ENCODE measurements around the gene APPL2.
A peak's percentile ranks its signal among the peaks of the same experiment; 100 is the strongest.

The APPL2 gene

DNA sequence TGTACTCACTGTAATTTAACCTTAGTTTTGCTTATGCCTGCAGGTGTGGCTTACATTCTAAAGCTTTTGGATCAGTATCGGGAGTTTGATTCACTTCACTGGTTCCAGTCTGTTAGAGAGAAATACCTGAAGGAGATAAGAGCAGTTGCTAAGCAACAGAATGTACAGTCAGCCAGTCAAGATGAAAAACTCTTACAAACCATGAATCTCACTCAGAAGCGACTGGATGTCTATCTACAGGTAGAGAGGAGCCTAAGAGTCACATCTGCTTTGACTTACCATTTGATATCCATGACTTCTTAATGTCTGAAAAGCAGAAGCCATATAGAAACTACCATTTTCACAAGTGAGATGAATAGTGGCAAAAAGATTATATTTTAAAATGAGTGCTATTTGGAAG is 71.9 kb downstream of the APPL2 start:
- peaks cover 100% of the 10 kb centered on the region for H3K36me3 Mint-ChIP-seq
- ATAC-seq (peak; percentile 37), DNase-seq (ENCODE audit: low spot score in 2 of 2) (no peak)
- no peak overlapping the region for H3K4me3 Mint-ChIP-seq
- no peaks in the 10 kb centered on the region for H3K9me3 Mint-ChIP-seq
- H3K4me1 Mint-ChIP-seq, result no peaks in the 10 kb centered on the region
- H3K27ac Mint-ChIP-seq, result no peak overlapping the region

DNA sequence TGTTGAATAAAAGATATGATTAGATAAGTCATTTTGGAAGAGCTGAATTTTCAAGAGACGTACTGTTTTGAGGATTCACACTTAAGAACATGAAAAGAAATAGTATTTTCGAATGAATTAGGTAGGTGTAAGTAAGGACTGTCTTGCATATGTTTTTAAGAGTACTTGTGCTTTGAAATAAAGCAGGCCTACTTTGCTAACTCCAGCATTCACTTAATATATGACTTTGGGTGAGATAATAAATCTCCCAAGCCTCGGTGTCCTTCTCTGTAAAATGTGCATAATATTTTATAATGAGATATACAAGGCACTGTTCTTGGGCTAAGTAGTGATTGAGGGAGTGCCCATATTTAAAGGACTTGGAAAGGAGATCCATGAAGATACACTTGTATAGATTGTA is 73.8 kb downstream of the APPL2 start:
- no peaks in the 10 kb centered on the region for H3K9me3 Mint-ChIP-seq
- DNase-seq (ENCODE audit: low spot score in 2 of 2) (no peak), ATAC-seq (no peak)
- peaks cover 99% of the 10 kb centered on the region for H3K36me3 Mint-ChIP-seq
- H3K4me3 Mint-ChIP-seq, result no peak overlapping the region
- no peak overlapping the region for H3K27ac Mint-ChIP-seq
- H3K4me1 Mint-ChIP-seq, result no peaks in the 10 kb centered on the region

DNA sequence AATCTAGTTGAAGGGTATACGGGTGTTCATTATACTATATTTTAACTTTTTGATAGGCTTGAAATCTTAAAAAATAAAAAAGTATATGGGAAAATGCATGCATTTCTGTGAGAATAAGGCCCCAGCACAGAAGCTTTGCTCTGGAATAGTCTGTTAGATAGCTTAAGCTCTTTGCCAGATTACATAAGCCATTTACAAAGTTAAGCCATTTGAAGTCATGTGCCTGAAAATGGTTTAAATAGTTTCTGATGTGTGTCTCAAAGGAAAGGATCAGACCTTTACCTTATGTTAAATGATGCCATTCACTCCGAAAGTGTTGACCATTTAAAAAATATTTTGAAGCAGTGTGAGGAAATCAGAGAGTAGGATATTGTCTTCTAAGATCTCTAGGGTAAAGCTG is 77.1 kb downstream of the APPL2 start:
- no peaks in the 10 kb centered on the region for H3K9me3 Mint-ChIP-seq
- H3K4me3 Mint-ChIP-seq, result no peak overlapping the region
- DNase-seq (ENCODE audit: low spot score in 2 of 2), result no peak
- no peaks in the 10 kb centered on the region for H3K4me1 Mint-ChIP-seq
- H3K36me3 Mint-ChIP-seq, result peaks cover 97% of the 10 kb centered on the region
- no peak for ATAC-seq
- no peak overlapping the region for H3K27ac Mint-ChIP-seq

DNA sequence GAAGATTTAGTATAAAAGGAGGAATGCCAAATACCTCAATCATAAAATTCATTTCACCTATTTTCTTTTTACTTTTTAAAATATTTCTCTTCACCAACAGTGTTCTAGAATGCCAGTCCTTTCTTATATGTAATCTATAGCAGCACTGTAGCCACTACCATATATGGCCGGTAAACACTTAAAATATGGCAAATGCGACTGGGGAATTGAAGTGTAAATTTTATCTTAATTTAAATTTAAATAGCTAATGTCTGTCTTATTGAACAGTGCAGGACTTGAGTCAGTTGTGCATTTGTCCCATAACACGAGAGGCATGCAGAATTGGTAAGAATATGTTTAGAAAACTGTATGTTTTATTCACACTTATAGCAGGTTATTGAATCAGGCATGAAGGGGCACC is 78.4 kb downstream of the APPL2 start:
- no peaks in the 10 kb centered on the region for H3K4me1 Mint-ChIP-seq
- no peak overlapping the region for H3K27ac Mint-ChIP-seq
- DNase-seq (ENCODE audit: low spot score in 2 of 2), result no peak
- H3K9me3 Mint-ChIP-seq, result no peaks in the 10 kb centered on the region
- no peak overlapping the region for H3K4me3 Mint-ChIP-seq
- H3K36me3 Mint-ChIP-seq, result peaks cover 97% of the 10 kb centered on the region
- ATAC-seq, result no peak

DNA sequence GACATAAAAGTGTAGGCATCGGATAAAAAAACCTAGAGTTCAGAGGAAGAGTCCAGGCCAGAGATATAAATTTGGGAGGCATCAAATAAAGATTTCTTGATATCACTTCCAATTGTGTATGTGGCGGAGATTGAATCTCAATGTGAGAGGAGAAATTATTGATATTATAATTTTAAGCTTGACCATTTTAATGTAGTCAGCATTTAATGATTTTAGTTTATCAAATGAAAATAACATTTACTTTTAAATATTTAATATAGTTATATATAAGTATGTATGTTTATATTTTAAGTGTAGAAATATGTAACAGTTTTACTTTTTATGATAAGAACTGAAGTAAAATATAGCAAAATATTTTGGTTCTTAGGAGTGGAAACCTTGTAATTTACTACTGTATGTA is 79.7 kb downstream of the APPL2 start:
- Mint-ChIP-seq H3K9me3 (no peaks in the 10 kb centered on the region), H3K27ac (no peak overlapping the region), H3K4me3 (no peak overlapping the region), H3K36me3 (peaks cover 97% of the 10 kb centered on the region), H3K4me1 (no peaks in the 10 kb centered on the region)
- DNase-seq (ENCODE audit: low spot score in 2 of 2) (no peak), ATAC-seq (no peak)

DNA sequence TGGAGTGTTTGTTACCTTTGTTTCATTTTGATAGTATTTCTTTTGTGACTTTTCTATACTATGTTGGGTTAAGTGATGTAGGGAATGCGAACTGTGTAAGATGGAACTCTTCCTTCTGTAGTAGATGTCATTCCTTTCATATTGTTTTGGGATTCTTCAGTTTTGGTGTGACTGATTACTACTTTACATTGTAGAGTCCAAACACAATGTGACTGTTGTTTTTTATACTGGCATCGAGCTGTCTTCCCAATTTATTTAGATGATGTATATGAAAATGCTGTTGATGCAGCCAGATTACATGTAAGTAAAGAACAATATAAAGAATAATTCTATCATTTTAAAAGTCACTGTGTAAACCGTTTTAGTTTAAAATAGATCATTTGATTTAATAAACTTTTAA is 93.7 kb downstream of the APPL2 start:
- Mint-ChIP-seq H3K36me3 (peaks cover 94% of the 10 kb centered on the region), H3K4me1 (no peaks in the 10 kb centered on the region), H3K4me3 (no peak overlapping the region), H3K27ac (no peak overlapping the region), H3K9me3 (no peaks in the 10 kb centered on the region)
- ATAC-seq, result no peak
- DNase-seq (ENCODE audit: low spot score in 2 of 2), result no peak

DNA sequence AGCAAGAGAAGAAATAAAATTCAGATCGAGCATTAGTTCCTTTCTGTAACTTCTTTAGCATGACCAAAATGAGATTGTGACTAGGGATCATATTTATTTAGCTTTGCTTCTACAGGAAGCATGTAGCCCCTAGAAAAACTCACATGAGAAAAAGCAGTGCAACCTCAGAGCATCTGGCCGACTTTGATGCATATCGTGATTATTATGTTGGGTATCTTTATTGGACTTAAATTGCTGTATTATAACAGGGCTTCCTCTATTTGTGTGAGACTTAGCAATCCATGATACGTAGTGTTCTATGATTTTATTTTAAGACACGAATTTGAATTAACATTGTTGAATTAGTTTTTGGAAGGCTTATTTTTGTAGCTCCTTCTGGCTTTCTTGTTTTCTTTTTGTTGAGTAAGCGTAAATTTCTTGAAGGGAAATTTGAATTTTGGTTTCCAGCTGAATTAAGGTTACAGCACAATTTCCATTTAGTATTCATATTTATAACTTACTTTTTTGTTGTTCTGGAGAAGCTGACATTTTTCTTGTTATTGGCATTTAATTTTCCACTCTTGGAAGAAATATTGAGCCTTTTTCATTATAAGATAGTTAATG is 94.6 kb downstream of the APPL2 start:
- DNase-seq (ENCODE audit: low spot score in 2 of 2), result no peak
- no peak for ATAC-seq
- Mint-ChIP-seq H3K36me3 (peaks cover 93% of the 10 kb centered on the region), H3K9me3 (no peaks in the 10 kb centered on the region), H3K4me1 (peaks cover 7% of the 10 kb centered on the region), H3K27ac (no peak overlapping the region), H3K4me3 (no peak overlapping the region)

DNA sequence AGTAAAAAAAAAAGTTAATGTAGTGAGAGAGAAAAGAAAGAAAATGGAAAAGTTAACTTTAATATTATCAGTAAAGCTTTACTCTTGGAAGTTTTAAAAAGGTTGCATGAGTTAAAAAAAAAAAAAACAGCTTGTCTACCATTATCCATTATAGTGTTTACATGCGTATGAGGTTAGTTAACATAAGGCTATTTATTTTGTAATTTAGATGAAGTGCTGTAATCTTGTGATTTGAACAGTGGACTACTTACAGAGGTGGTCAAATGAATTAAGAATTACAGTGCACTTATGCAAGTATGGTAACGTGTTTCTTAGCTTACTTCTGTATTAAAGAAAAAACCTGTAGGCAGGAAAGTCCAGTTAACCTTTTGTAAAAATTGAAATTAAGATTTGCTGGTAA is 97.7 kb downstream of the APPL2 start:
- ATAC-seq (no peak), DNase-seq (ENCODE audit: low spot score in 2 of 2) (no peak)
- no peaks in the 10 kb centered on the region for H3K9me3 Mint-ChIP-seq
- H3K4me1 Mint-ChIP-seq, result peaks cover 22% of the 10 kb centered on the region
- H3K27ac Mint-ChIP-seq, result no peak overlapping the region
- H3K36me3 Mint-ChIP-seq, result peaks cover 93% of the 10 kb centered on the region
- H3K4me3 Mint-ChIP-seq, result no peak overlapping the region

Data from stimulated activated effector memory CD8-positive, alpha-beta T cell treated with anti-CD3 and anti-CD28 coated beads, Interleukin-12 subunit alpha, Interleukin-12 subunit beta, amount 100 ng/mL, for 72 hours (primary cell).